Brain microvascular endothelial cell (primary cell): ENCODE results near the gene TJP1.

Experiments
- DNase-seq: peaks from one replicate; pipeline ENCODE4 v3.0.0-alpha.2; 2020
- H3K27ac ChIP-seq: fragments of 250-450 bp; sonication (Bioruptor Pico); 2 replicates; pipeline ENCODE4 v1.5.1; 2020; ENCODE audit warnings: mild to moderate bottlenecking, moderate library complexity
- H3K27me3 ChIP-seq: fragments of 250-450 bp; sonication (Bioruptor Pico); replicated peaks from 2 replicates; pipeline ENCODE4 v1.5.1; 2020; ENCODE audit warnings: mild to moderate bottlenecking
- H3K36me3 ChIP-seq: fragments of 250-450 bp; sonication (Bioruptor Pico); replicated peaks from 2 replicates; pipeline ENCODE4 v1.5.1; 2020; ENCODE audit warnings: mild to moderate bottlenecking
- H3K4me3 ChIP-seq: 2 replicates; pipeline ENCODE4 v1.5.1; 2011; ENCODE audit warnings: low read depth, mild to moderate bottlenecking, control low read depth, low read length, moderate library complexity
- CTCF ChIP-seq: IDR thresholded peaks from 2 replicates; pipeline ENCODE4 v1.5.1; 2011; ENCODE audit warnings: low read depth, mild to moderate bottlenecking, moderate library complexity, low read length, control low read depth, inconsistent platforms; ENCODE audit errors: missing control alignments
- in situ Hi-C: cut with HindIII; loops from 2 replicates; pipeline ENCODE4 v1.10.0; 2017; ENCODE audit warnings: low sequenced_read_pairs, low pct_ligation_motif_present

The TJP1 gene

DNA sequence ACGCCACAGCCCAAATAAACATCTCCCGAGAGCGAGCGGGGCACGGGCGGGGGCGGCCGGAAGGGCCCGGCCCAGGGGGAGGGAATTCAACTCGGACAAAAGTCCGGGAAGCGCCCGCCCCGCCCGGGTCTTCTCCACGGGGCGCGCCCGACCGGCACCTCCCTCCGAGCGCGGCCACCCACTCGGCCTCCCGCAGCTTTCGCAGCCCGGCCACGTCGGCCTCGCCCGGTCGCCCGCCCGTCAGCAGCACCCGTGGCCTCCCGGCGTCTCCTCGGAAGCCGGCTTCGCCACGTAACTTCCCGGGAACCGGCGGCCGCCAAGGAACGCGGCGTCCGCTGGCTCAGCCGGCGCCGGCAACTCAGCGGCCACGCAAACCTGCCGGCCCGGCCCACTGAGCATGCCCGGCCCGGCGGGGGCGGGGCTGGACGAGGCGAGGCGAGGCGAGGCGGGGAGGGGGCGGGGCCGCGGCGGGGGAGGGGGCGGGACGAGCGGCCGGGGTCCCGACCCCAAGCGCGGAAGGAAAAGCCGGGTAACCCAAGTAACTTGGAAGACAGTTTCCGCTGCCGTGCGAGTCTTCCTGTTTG lies at the start of gene TJP1:
TJP1 (minus strand) TSS at position 369 of the 584 bp plus-strand sequence. CDS start 440 bp downstream, outside the sequence.
- Histone ChIP-seq H3K27ac (peak within 1 kb of the TSS; percentile 94), H3K36me3 (no peaks in the 10 kb centered on the region), H3K4me3 (peak within 1 kb of the TSS; percentile 79), H3K27me3 (no peaks in the 10 kb centered on the region)
- peak; percentile 60 for DNase-seq
- no peak for TF ChIP-seq CTCF
- in situ Hi-C loops = no loop called here

- peak; percentile 43 for DNase-seq
Measured at GRCh38 chr15:29871401-29871800, 49.1 kb upstream of the TJP1 start.

DNA sequence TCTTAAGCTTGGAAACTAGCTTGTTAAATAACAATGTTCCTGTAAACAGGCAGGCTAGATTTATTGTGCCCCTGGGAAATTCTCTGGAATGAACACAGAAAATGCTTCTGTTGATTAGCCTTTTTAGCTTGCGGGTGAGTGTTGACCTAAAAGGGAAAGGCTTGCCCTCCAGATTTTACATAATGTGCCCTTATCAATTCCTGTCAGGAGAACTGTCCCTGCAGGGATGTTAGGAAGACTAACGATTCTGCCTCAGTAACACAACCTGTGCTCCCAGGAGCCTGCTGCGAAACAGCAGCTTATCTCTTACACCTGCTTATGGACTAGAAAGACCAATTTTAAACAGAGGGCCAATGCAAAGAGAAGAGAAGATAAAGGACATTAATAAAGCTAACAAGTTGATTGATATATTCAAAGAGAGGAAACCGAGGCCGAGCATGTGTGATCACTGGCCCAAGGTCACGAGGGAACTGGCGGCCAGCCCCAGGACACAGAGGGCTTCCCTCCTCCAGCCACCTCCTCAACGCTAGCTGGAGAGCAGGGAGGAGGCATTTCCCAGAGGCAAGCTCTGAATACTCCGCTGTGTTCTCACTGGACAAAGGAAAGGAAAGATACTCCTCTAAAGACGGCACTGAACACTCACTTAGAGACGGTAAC lies 48.4 kb upstream of the TJP1 start:
- DNase-seq = no peak

More at GRCh38 chr15:29871401-29871800, 49.1 kb upstream of the TJP1 start:
- in situ Hi-C loops = no loop called here
- Histone ChIP-seq H3K27me3 (no peaks in the 10 kb centered on the region), H3K27ac (no peak overlapping the region), H3K36me3 (no peaks in the 10 kb centered on the region), H3K4me3 (no peak overlapping the region)
- no peak for TF ChIP-seq CTCF

DNA sequence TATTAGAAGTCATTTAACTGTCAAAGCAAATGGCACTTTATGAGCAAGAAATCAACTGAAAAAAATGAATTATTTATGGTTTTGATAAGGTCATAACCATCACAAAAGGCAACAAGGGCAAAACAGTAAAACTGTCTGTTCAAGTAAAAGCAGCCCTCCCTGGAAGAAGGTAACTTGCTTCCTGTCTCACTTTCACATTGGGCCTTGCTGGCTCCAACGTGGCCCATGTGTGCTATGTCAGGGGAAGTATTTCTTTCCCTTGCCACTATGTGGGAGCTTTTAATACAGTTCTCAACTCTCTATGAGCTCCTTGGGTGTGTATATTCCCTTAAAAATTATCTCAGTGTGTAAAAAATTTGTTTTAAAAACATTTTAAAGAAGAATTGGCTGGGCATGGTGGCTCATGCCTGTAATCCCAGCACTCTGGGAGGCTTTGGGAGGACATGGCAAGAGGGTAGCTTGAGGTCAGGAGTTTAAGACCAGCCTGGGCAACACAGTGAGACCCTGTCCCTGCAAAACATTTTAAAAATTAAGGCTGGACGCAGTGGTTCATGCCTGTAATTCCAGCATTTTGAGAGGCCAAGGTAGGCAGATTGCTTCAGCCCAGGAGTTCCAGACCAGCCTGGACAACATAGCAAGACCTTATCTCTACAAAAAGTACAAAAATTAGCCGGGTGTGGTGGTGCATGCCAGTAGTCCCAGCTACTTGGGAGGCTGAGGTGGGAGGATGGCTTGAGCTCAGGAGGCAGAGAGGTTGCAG lies 45.2 kb upstream of the TJP1 start:
- Histone ChIP-seq H3K36me3 (no peaks in the 10 kb centered on the region), H3K27me3 (no peaks in the 10 kb centered on the region), H3K4me3 (no peak overlapping the region), H3K27ac (no peak overlapping the region)
- no peak for TF ChIP-seq CTCF
- in situ Hi-C loops = no loop called here
- no peak for DNase-seq

More for the DNA sequence above, 48.4 kb upstream of the TJP1 start:
- Histone ChIP-seq H3K27me3 (no peaks in the 10 kb centered on the region), H3K27ac (no peak overlapping the region), H3K4me3 (no peak overlapping the region), H3K36me3 (no peaks in the 10 kb centered on the region)
- TF ChIP-seq CTCF = no peak
- in situ Hi-C loops = no loop called here

- TF ChIP-seq CTCF = no peak
- DNase-seq = no peak
- Histone ChIP-seq H3K36me3 (no peaks in the 10 kb centered on the region), H3K27ac (no peak overlapping the region), H3K27me3 (no peaks in the 10 kb centered on the region), H3K4me3 (no peak overlapping the region)
- in situ Hi-C loops = no loop called here
Measured at GRCh38 chr15:29866337-29866736, 44.1 kb upstream of the TJP1 start.
